Measurements from ENCODE around the gene RAD51AP2. TPM values are rescaled to one million over a fixed set of nuclear protein-coding genes. Genes with fewer than 3 reads are reported as not detected.
A peak's percentile ranks its signal among the peaks of the same experiment; 100 is the strongest.

RAD51AP2 gene
- total and polyA plus RNA-seq, 2 of the 13 experiments (the other 11 are each of a cell fraction or from before 2014, with no cell fraction given): 0.11 to 0.12 TPM

DNA sequence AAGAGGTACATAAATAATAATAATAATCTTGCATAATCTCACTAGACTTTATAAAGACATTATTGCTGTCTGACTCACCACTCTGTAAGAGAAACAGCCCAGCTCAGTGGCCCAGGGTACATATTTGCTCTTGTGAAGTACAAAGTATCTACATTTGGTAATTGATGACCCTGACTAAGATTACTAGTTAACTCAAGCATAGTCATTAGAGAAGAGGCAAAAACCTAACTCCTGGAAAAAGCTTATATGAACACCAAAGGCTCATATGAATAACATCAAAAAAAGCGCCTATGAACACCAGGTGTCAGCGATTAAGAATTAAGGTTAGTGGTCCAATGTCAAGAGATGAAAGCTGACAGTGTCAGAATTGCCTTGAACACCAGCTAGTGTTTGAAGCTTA lies 38.4 kb downstream of the RAD51AP2 start (continued):
- TF ChIP-seq, protein P1, sequence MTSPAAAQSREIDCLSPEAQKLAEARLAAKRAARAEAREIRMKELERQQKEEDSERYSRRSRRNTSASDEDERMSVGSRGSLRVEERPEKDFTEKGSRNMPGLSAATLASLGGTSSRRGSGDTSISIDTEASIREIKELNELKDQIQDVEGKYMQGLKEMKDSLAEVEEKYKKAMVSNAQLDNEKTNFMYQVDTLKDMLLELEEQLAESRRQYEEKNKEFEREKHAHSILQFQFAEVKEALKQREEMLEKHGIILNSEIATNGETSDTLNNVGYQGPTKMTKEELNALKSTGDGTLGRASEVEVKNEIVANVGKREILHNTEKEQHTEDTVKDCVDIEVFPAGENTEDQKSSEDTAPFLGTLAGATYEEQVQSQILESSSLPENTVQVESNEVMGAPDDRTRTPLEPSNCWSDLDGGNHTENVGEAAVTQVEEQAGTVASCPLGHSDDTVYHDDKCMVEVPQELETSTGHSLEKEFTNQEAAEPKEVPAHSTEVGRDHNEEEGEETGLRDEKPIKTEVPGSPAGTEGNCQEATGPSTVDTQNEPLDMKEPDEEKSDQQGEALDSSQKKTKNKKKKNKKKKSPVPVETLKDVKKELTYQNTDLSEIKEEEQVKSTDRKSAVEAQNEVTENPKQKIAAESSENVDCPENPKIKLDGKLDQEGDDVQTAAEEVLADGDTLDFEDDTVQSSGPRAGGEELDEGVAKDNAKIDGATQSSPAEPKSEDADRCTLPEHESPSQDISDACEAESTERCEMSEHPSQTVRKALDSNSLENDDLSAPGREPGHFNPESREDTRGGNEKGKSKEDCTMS (CRISPR knock-in tag; conservative IDR thresholded peaks at IDR 0.05): no peak
- TF ChIP-seq REPIN1 (CRISPR knock-in tag; IDR thresholded peaks at IDR 0.05; ENCODE audit: borderline replicate concordance, low read depth) (peak; percentile 80; the same call in 1 of the 2 replicates), SNAI1 (CRISPR knock-in tag; IDR thresholded peaks at IDR 0.05; ENCODE audit: borderline replicate concordance) (no peak), ZNF598 (CRISPR knock-in tag; IDR thresholded peaks at IDR 0.05; ENCODE audit: borderline replicate concordance) (no peak), DPF2 (CRISPR knock-in tag; IDR thresholded peaks at IDR 0.05; ENCODE audit: borderline replicate concordance, low read depth) (peak; percentile 75; the same call in 1 of the 2 replicates), RAD51 (IDR thresholded peaks at IDR 0.05; ENCODE audit: borderline replicate concordance) (no peak), TBX2 (CRISPR knock-in tag; IDR thresholded peaks at IDR 0.05; ENCODE audit: borderline replicate concordance) (peak; percentile 78), SMAD9 (CRISPR knock-in tag; IDR thresholded peaks at IDR 0.05) (no peak), ZNF644 (CRISPR knock-in tag; IDR thresholded peaks at IDR 0.05; ENCODE audit: low read depth) (peak; percentile 75), ZNF816 (CRISPR knock-in tag; IDR thresholded peaks at IDR 0.05; ENCODE audit: borderline replicate concordance) (peak; percentile 67; the same call in 1 of the 2 replicates), NCOR1 (IDR thresholded peaks at IDR 0.05; ENCODE audit: borderline replicate concordance, low read length) (peak; percentile 50; the same call in 1 of the 2 replicates), NR2F2 (IDR thresholded peaks at IDR 0.05; ENCODE audit: borderline replicate concordance, low read depth) (peak; percentile 71), SIX4 (CRISPR knock-in tag; IDR thresholded peaks at IDR 0.05) (peak; percentile 47; the same call in 1 of the 2 replicates), FLYWCH1 (CRISPR knock-in tag; IDR thresholded peaks at IDR 0.05) (no peak), ZNF235 (CRISPR knock-in tag; IDR thresholded peaks at IDR 0.05; ENCODE audit: borderline replicate concordance) (no peak), SNAPC5 (CRISPR knock-in tag; IDR thresholded peaks at IDR 0.05; ENCODE audit: borderline replicate concordance) (no peak), SNAPC2 (CRISPR knock-in tag; IDR thresholded peaks at IDR 0.05) (no peak), PPARG (CRISPR knock-in tag; conservative IDR thresholded peaks at IDR 0.05) (peak; percentile 74), GATA4 (IDR thresholded peaks at IDR 0.05; ENCODE audit: borderline replicate concordance, low read depth) (peak; percentile 65; the same call in 1 of the 2 replicates)
- TF ChIP-seq, protein P2, sequence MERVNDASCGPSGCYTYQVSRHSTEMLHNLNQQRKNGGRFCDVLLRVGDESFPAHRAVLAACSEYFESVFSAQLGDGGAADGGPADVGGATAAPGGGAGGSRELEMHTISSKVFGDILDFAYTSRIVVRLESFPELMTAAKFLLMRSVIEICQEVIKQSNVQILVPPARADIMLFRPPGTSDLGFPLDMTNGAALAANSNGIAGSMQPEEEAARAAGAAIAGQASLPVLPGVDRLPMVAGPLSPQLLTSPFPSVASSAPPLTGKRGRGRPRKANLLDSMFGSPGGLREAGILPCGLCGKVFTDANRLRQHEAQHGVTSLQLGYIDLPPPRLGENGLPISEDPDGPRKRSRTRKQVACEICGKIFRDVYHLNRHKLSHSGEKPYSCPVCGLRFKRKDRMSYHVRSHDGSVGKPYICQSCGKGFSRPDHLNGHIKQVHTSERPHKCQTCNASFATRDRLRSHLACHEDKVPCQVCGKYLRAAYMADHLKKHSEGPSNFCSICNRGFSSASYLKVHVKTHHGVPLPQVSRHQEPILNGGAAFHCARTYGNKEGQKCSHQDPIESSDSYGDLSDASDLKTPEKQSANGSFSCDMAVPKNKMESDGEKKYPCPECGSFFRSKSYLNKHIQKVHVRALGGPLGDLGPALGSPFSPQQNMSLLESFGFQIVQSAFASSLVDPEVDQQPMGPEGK (CRISPR knock-in tag; IDR thresholded peaks at IDR 0.05): no peak
- TF ChIP-seq, protein P3, sequence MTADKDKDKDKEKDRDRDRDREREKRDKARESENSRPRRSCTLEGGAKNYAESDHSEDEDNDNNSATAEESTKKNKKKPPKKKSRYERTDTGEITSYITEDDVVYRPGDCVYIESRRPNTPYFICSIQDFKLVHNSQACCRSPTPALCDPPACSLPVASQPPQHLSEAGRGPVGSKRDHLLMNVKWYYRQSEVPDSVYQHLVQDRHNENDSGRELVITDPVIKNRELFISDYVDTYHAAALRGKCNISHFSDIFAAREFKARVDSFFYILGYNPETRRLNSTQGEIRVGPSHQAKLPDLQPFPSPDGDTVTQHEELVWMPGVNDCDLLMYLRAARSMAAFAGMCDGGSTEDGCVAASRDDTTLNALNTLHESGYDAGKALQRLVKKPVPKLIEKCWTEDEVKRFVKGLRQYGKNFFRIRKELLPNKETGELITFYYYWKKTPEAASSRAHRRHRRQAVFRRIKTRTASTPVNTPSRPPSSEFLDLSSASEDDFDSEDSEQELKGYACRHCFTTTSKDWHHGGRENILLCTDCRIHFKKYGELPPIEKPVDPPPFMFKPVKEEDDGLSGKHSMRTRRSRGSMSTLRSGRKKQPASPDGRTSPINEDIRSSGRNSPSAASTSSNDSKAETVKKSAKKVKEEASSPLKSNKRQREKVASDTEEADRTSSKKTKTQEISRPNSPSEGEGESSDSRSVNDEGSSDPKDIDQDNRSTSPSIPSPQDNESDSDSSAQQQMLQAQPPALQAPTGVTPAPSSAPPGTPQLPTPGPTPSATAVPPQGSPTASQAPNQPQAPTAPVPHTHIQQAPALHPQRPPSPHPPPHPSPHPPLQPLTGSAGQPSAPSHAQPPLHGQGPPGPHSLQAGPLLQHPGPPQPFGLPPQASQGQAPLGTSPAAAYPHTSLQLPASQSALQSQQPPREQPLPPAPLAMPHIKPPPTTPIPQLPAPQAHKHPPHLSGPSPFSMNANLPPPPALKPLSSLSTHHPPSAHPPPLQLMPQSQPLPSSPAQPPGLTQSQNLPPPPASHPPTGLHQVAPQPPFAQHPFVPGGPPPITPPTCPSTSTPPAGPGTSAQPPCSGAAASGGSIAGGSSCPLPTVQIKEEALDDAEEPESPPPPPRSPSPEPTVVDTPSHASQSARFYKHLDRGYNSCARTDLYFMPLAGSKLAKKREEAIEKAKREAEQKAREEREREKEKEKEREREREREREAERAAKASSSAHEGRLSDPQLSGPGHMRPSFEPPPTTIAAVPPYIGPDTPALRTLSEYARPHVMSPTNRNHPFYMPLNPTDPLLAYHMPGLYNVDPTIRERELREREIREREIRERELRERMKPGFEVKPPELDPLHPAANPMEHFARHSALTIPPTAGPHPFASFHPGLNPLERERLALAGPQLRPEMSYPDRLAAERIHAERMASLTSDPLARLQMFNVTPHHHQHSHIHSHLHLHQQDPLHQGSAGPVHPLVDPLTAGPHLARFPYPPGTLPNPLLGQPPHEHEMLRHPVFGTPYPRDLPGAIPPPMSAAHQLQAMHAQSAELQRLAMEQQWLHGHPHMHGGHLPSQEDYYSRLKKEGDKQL (CRISPR knock-in tag; IDR thresholded peaks at IDR 0.05; ENCODE audit: low read depth): peak; percentile 64; the same call in 1 of the 2 replicates

Measured in HepG2 (cell line).